ENCODE results near the gene CNOT6L. TPM values are rescaled to one million over a fixed set of nuclear protein-coding genes. Genes with fewer than 3 reads are reported as not detected.

The CNOT6L gene
- total RNA-seq, 1 donor, result 16.4 TPM

DNA sequence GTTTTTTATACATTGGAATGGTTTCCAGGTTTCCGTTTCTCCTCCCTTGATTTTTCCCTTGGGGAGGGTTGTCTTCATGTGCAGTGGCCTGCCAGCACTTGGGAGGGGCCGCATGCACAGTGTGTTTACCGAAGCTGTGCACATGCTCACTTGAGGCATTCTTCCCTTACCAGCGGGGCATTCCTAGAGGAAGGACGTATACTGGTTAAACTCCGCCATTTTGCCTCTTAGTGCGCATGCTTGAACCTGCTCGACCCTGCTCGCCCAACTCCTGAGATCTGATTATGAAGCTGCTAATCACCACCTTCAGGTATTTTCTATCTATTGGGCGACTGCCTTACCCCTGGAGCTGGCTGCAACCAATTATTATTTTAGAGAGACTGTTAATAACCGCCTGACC is 137.4 kb downstream of the CNOT6L start:
- TF ChIP-seq, protein P1, sequence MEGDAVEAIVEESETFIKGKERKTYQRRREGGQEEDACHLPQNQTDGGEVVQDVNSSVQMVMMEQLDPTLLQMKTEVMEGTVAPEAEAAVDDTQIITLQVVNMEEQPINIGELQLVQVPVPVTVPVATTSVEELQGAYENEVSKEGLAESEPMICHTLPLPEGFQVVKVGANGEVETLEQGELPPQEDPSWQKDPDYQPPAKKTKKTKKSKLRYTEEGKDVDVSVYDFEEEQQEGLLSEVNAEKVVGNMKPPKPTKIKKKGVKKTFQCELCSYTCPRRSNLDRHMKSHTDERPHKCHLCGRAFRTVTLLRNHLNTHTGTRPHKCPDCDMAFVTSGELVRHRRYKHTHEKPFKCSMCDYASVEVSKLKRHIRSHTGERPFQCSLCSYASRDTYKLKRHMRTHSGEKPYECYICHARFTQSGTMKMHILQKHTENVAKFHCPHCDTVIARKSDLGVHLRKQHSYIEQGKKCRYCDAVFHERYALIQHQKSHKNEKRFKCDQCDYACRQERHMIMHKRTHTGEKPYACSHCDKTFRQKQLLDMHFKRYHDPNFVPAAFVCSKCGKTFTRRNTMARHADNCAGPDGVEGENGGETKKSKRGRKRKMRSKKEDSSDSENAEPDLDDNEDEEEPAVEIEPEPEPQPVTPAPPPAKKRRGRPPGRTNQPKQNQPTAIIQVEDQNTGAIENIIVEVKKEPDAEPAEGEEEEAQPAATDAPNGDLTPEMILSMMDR (IDR thresholded peaks at IDR 0.05; ENCODE audit: insufficient read depth, low read length), result no peak
- DNase-seq (ENCODE audit: low read depth), result no peak
- no peak overlapping the region for H3K4me3 ChIP-seq (ENCODE audit: low read depth, low read length)

DNA sequence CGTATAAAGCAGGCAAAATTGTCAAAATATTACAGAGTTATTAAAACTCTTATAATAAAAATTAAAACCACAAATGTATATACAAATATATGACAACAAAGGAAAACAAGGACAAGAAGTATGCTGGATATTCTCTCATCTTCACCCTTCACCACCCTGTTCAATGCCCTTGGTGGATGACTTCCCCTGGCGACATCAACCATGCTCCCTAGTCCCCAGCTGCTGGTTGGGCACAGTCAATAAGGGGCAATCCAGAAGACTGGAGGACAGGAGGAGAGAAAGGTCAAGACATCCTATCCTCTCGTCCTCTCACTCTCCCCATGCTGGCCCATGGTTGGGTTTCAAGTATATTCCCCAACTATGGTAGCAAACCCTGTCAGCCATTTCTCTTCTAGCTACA is 142.3 kb downstream of the CNOT6L start:
- no peak overlapping the region for H3K4me3 ChIP-seq (ENCODE audit: low read depth, low read length)
- no peak for DNase-seq (ENCODE audit: low read depth)
- TF ChIP-seq, protein P1 (IDR thresholded peaks at IDR 0.05; ENCODE audit: insufficient read depth, low read length), result no peak

DNA sequence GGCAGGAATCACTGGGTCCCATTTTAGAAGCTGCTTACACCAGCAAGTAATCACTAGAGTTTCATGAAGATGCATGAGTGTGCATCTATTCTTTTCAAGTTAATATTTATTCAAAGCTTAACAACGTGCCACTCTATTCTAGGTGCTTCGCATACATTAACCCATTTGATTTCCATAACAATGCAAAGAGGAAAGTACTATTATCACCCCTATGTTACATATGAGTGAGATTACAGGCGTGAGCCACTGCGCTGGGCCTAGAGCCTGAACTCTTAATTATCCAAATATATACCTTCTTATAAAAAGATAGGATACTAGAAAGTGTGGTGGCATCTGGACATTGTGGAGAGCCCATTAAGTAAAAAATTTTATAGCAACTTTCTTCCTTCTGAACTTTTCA is 148.1 kb downstream of the CNOT6L start:
- no peak overlapping the region for H3K4me3 ChIP-seq (ENCODE audit: low read depth, low read length)
- no peak for DNase-seq (ENCODE audit: low read depth)
- TF ChIP-seq, protein P1 (IDR thresholded peaks at IDR 0.05; ENCODE audit: insufficient read depth, low read length), result no peak

DNA sequence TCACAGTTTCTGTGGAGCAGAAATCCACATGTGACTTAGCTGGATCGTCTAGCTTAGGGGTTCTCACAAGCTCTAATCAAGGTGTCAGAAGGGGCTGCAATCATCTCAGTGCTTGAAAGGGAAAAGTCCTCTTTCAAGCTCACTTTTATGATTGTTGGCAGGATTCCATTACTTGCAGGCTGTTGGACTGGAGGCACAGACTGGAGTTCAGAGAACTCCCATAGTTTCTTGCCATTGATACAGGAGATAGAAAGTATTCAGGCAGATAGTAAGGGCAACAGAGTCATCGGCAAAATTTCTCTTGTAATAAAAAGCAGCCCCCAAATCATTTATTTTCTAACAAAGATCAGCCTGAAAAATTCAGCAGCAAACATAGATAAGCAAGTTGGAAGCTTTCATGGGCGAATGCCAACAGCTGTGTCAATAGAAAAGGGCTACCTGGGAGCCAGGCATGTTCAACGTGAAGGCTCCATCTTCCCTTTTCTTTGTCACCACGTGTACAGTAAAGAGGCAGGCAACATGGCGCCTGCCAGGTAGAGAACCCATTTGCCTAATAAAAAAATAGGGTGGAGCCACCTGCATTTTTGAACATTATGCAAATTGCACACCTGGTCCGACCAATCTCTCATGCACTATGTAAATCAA is 149.1 kb downstream of the CNOT6L start:
- TF ChIP-seq, protein P1 (IDR thresholded peaks at IDR 0.05; ENCODE audit: insufficient read depth, low read length), result no peak
- no peak for DNase-seq (ENCODE audit: low read depth)

DNA sequence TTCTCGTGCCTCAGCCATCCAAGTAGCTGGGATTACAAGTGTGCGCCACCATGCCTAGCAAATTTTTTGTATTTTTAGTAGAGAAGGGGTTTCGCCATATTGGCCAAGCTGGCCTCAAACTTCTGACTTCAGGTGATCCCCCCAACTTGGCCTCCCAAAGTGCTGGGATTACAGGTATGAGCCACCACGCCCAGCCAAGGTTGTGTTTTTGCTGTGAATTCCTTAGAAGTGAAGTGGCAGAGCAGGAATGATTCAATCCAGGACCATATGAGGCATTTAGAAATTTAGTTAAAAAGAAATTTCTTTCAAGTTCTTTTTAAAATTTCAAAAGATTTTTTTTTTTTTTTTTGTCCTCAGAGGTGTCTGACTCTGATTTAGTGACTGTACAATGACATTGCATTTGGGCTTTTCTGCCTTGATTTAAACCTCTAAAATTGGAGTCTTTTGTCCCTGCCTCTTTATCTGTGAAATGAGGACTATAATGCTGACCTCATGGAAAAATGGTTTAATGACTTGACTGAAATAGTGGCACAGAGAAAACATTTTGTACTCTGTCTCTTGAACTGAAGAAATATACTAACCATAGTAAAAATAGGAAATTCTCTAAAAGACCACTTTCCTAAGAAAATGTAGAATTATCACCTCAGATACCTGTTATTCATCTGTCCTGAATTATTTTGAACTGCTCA is 153.6 kb downstream of the CNOT6L start:
- H3K4me3 ChIP-seq (ENCODE audit: low read depth, low read length), result no peak overlapping the region
- no peak for DNase-seq (ENCODE audit: low read depth)
- TF ChIP-seq, protein P1 (IDR thresholded peaks at IDR 0.05; ENCODE audit: insufficient read depth, low read length), result no peak

More for the DNA sequence above, 149.1 kb downstream of the CNOT6L start:
- H3K4me3 ChIP-seq (ENCODE audit: low read depth, low read length), result no peak overlapping the region

Small RNA genes within 50 kb of the gene (small RNA-seq; reads per million reads assigned to genes)
- not detected for gene AC112225.1
- gene RF00612, result not detected

Other genes starting within 250 kb of the CNOT6L start
- gene CXCL13, start 213.5 kb downstream of the CNOT6L start, total RNA-seq (ENCODE audit: low replicate concordance), result not detected in 2 replicates
- gene MRPL1, start 43.5 kb upstream of the CNOT6L start, total RNA-seq (ENCODE audit: low replicate concordance), result 36.7 and 78.7 TPM in 2 replicates
- 1.9 and 16.8 TPM in 2 replicates for gene FRAS1, start 238.0 kb upstream of the CNOT6L start, total RNA-seq (ENCODE audit: low replicate concordance)

All from fibroblast of the aortic adventitia (primary cell).